Panc1 (cell line): Measurements from ENCODE around the gene CASP4.

Experiments
- TCF7L2 ChIP-seq: IDR thresholded peaks from 2 replicates; pipeline ENCODE4 v1.6.1; 2011; ENCODE audit warnings: mild to moderate bottlenecking, low read depth, low read length, inconsistent platforms
- TF ChIP-seq, protein P1 (sequence below): fragments of 450-650 bp; IDR thresholded peaks from 2 replicates; pipeline ENCODE4 v1.5.1; 2017; ENCODE audit warnings: mild to moderate bottlenecking
- TF ChIP-seq, protein P2 (sequence below), 2 experiments: IDR thresholded peaks; 2 replicates each; pipeline ENCODE4 v1.6.1; 2011 to 2012; ENCODE audit warnings: low read depth in 2 of 2, control low read depth in 1 of 2, low read length in 1 of 2, mild to moderate bottlenecking in 1 of 2, moderate library complexity in 1 of 2; ENCODE audit not compliant: insufficient read depth in 1 of 2

DNA sequence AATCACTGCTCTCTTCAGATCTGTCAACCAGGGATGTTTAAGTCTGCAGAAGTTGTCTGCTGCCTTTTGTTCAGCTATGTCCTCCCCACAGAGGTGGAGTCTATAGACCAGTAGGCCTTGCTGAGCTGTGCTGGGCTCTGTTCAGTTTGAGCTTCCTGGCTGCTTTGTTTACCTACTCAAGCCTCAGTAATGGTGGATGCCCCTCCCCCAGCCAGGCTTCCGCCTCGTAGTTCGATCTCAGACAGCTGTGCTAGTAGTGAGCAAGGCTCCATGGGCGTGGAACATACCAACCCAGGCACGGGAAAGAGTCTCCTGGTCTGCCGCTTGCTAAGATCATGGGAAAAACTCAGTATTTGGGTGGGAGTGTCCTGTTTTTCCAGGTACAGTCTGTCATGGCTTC lies 42.5 kb downstream of the CASP4 start:
- TF ChIP-seq, protein P1, sequence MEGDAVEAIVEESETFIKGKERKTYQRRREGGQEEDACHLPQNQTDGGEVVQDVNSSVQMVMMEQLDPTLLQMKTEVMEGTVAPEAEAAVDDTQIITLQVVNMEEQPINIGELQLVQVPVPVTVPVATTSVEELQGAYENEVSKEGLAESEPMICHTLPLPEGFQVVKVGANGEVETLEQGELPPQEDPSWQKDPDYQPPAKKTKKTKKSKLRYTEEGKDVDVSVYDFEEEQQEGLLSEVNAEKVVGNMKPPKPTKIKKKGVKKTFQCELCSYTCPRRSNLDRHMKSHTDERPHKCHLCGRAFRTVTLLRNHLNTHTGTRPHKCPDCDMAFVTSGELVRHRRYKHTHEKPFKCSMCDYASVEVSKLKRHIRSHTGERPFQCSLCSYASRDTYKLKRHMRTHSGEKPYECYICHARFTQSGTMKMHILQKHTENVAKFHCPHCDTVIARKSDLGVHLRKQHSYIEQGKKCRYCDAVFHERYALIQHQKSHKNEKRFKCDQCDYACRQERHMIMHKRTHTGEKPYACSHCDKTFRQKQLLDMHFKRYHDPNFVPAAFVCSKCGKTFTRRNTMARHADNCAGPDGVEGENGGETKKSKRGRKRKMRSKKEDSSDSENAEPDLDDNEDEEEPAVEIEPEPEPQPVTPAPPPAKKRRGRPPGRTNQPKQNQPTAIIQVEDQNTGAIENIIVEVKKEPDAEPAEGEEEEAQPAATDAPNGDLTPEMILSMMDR, result no peak
- no peak for TF ChIP-seq TCF7L2
- TF ChIP-seq, protein P2, sequence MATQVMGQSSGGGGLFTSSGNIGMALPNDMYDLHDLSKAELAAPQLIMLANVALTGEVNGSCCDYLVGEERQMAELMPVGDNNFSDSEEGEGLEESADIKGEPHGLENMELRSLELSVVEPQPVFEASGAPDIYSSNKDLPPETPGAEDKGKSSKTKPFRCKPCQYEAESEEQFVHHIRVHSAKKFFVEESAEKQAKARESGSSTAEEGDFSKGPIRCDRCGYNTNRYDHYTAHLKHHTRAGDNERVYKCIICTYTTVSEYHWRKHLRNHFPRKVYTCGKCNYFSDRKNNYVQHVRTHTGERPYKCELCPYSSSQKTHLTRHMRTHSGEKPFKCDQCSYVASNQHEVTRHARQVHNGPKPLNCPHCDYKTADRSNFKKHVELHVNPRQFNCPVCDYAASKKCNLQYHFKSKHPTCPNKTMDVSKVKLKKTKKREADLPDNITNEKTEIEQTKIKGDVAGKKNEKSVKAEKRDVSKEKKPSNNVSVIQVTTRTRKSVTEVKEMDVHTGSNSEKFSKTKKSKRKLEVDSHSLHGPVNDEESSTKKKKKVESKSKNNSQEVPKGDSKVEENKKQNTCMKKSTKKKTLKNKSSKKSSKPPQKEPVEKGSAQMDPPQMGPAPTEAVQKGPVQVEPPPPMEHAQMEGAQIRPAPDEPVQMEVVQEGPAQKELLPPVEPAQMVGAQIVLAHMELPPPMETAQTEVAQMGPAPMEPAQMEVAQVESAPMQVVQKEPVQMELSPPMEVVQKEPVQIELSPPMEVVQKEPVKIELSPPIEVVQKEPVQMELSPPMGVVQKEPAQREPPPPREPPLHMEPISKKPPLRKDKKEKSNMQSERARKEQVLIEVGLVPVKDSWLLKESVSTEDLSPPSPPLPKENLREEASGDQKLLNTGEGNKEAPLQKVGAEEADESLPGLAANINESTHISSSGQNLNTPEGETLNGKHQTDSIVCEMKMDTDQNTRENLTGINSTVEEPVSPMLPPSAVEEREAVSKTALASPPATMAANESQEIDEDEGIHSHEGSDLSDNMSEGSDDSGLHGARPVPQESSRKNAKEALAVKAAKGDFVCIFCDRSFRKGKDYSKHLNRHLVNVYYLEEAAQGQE (IDR thresholded peaks at IDR 0.05; ENCODE audit: insufficient read depth in 1 of 2, low read depth in 2 of 2, low read length in 1 of 2), result no peak
